HG02852 (cell line): ENCODE results near the gene LFNG.
"Not testable (repeated sequence)": the region's sequence is repeated elsewhere in the genome, so short reads cannot be mapped to it uniquely, and the experiment has no call there.

ENCODE experiments used
- ATAC-seq: cut with Tn5 transposase; IDR thresholded peaks from one replicate; pipeline ENCODE4 v1.9.1; 2021; ENCODE audit warnings: mild to moderate bottlenecking, moderate library complexity; ENCODE audit not compliant: unreplicated experiment

LFNG gene

GRCh38 chr7:2542916-2543871 lies 23.6 kb downstream of the LFNG start:
- no peak for ATAC-seq

GRCh38 chr7:2544541-2545188 lies 25.1 kb downstream of the LFNG start:
- no peak for ATAC-seq

GRCh38 chr7:2545746-2546425 lies 26.3 kb downstream of the LFNG start:
- ATAC-seq: no peak

GRCh38 chr7:2546776-2547586 lies 27.4 kb downstream of the LFNG start:
- no peak for ATAC-seq

- no peak for ATAC-seq
Observed at GRCh38 chr7:2551418-2551817, 31.8 kb downstream of the LFNG start.

- no peak for ATAC-seq
Observed at GRCh38 chr7:2553108-2553507, 33.5 kb downstream of the LFNG start.

GRCh38 chr7:2553831-2554581 lies 34.4 kb downstream of the LFNG start:
- ATAC-seq: no peak

- no peak for ATAC-seq
Observed at GRCh38 chr7:2554661-2555111, 35.1 kb downstream of the LFNG start.

- peak; percentile 74 for ATAC-seq
Observed at GRCh38 chr7:2555121-2556052, 35.8 kb downstream of the LFNG start, which contains the start of gene BRAT1. Gene BRAT1, minus strand, starts transcription at chr7:2555524. Its CDS starts 1,093 bp downstream, at chr7:2554431.

- ATAC-seq: peak; percentile 55
Observed at GRCh38 chr7:2558629-2559282, 39.2 kb downstream of the LFNG start, which contains the start of gene IQCE. Gene IQCE, plus strand, starts transcription at chr7:2558979. Its CDS starts 203 bp downstream, at chr7:2559182.

GRCh38 chr7:2559283-2559950 lies 39.8 kb downstream of the LFNG start:
- ATAC-seq: peak; percentile 13

GRCh38 chr7:2563955-2564354 lies 44.4 kb downstream of the LFNG start:
- not testable (repeated sequence) for ATAC-seq

GRCh38 chr7:2564970-2565540 lies 45.5 kb downstream of the LFNG start:
- no peak for ATAC-seq

GRCh38 chr7:2566348-2566889 lies 46.8 kb downstream of the LFNG start:
- peak; percentile 46 for ATAC-seq

- ATAC-seq: peak; percentile 87
Observed at GRCh38 chr7:2566890-2567678, 47.5 kb downstream of the LFNG start.

- no peak for ATAC-seq
Observed at GRCh38 chr7:2567679-2568278, 48.2 kb downstream of the LFNG start.
